Fibroblast of peridontal ligament (primary cell): ENCODE measurements around the gene LONRF2.
A peak's percentile ranks its signal among the peaks of the same experiment; 100 is the strongest.

Experiments
- DNase-seq: peaks from one replicate; pipeline ENCODE4 v3.0.0-alpha.2; 2010; ENCODE audit errors: extremely low read depth

Gene LONRF2

DNA sequence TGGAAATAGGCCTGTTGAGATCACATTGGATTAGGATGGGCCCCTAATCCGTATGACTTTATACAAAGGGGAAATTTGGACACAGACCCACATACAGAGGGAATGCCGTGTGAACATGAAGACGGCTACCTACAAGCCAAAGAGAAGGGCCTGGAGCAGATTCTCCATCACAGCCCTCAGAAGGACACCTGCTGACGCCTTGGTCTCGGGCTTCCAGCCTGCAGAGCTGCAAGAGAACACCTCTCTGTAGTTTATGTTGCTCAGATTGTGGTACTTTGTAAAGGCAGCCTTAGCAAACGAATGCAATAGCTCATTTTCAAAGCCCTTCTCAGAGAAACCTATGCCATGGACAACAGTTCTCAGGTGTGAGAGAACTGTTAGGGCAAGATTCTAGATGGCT, 86.1 kb downstream of the LONRF2 start:
- DNase-seq, result no peak

GRCh38 chr2:100235581-100235980, 86.7 kb downstream of the LONRF2 start:
- no peak for DNase-seq

DNA sequence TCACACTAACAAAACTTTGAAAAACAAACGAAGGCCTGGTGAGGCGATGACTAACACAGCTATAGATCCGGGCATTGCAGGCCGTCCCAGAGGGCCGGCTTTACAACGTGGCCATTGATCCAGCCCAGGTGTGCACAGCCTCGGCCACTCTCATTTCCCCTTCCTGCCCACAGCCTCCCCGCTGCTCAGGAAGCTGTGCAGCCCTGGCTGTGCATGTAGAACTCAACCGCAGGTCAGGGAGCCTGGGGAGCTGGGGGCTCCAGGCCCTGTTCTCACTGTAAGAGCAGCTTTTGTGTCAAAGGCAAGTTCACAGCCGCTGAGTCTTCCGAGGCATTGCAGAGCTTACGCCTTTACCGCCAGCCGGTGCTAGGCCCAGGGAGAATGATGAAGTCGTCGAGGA, 87.2 kb downstream of the LONRF2 start:
- DNase-seq, result no peak

GRCh38 chr2:100234141-100234540, 88.2 kb downstream of the LONRF2 start:
- DNase-seq, result peak; percentile 29

DNA sequence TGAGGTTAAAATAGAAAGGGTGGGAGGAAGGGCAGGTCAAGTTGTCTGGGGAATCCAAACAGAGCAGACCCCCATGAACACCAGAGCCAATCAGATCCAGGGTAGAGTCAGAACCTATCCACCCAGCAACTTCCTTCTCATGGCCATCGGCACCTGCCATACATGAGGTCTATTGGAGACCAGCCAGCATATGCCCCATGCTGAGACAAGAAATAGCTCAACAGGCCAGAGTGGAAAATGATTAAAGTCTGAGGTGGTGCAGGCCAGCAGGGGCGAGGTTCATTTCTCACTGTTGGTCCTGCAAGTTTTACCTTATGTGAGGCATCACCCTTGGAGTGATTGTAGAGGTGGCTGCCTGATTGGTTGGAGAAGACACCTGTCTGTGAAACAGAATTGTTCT, 89.2 kb downstream of the LONRF2 start:
- no peak for DNase-seq

DNA sequence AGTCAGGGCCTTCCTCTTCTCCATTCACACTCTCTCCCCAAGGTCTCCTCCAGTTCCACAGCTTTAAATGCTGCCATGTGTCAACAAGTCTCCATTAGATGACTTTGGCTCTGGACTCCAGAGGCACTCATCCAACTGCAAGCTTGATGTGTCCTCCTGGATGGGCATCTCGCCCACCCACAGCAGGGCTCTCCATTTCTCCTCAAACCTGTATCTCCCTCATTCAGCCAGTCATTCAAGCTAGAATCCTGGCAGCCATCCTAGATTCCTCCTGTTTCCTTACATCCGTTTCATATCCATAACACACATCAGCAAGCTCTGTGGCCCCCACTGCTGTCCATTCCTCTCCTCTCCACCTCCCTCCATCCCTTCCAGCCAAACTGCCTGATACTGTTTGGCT, 91.5 kb downstream of the LONRF2 start:
- no peak for DNase-seq

DNA sequence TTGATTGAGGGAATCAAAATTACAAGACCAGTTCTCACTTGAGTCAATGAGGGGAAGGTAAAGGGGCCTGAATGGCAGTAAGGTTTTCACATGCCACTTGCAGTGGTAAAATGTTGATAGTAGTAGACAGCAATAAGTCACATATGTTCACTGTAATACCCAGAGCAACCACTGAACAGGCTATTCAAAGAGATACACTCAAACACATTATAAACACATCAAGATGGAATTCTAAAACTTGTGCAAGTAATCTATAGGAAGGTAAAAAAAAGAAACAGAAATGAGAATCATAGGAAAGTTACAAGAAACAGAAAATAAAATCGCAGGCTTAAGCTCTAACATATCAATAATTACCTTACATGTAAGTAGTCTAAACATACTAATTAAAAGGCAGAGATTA, 93.3 kb downstream of the LONRF2 start:
- DNase-seq, result no peak

GRCh38 chr2:100228415-100228814, 93.9 kb downstream of the LONRF2 start:
- DNase-seq, result no peak

DNA sequence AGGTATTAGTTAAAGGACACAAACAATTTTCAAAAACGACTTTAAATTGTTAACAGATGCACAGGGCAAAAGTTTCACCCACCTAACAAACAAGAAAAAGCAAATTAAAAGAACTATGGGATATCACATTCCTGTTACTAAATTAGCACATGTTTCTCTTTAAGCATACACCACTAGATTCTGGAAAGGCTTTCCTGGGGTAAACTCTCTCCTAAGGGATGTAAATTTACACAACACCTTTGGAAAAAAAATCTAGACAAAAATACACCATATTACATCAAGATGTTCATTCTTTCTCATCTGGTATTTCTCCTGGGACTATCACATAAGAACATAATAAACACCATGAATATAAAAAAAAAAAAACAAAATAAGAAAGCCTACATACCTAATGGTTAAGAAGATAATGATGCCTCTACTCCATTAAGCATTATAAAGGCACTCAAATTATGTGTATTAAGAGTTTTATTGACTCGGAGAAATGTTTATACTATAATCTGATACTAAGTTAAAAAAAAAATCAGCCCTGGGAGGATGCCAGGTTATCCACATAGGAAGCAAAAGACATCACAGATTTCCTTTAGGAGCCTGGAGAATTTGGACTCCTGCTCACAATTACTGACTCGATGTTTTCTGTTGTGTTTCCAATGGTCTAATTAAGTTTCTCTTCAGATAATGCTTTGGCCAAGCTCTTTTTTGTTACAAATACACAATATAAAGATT, 97.2 kb downstream of the LONRF2 start:
- DNase-seq, result no peak

DNA sequence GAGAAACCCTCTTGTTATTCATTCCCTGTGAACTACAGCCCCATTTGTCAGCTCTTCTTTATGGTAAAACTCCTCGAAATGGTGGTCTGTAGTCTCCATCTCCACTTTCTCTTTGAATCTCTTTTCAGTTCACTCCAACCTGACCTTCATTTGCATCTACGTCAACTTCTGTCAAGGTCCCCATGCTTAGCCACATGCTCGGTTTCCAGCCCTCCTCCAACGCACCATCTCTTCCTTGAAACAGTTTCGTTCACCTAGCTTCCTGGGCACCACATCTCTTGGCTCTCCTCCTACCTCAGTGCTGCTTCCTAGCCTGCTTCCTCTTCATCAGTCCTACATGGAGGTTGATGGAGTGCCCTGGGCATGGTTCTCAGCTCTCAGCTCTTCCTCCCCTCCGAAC, 98.8 kb downstream of the LONRF2 start:
- DNase-seq, result no peak
